Fibroblast of skin of back (primary cell): ENCODE results near the gene NUDT6.

Experiments used
- DNase-seq: peaks from one replicate; pipeline ENCODE4 v3.0.0-alpha.2; 2013

Gene NUDT6

GRCh38 chr4:122914292-122914904, 8.0 kb downstream of the NUDT6 start:
- peak; percentile 54 for DNase-seq

DNA sequence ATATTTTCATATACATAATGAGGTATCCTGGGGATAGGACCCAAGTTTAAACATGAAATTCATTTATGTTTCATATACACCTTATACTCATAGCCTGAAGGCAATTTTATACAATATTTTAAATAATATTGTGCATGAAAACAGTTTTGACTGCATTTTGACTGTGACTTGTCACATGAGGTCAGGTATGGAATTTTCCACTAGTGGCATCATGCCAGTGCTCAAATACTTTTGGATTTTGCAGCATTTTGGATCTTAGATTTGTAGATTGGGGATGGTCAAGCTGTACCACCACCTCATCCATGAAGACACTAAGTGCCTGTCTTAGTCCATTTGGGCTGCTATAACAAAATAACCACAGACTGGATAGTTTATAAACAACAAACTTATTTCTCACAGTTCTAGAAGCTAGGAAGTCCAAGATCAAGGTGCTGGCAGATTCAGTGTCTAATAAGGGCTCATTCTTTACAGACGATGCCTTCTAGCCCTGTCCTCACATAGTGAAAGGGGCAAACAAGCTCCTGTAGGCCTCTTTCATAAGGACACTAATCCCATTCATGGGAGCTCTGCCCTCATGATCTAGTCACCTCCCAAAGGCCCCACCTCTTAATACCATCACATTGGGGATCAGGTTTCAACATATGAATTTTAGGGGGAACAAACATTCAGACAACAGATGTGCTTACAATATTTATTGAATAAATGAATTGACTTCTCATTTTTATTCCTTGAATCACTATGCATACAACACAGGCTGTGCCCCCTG, 9.4 kb downstream of the NUDT6 start:
- DNase-seq, result no peak

- no peak for DNase-seq
Observed at GRCh38 chr4:122911588-122911987, 10.8 kb downstream of the NUDT6 start.

GRCh38 chr4:122909683-122910082, 12.7 kb downstream of the NUDT6 start:
- DNase-seq, result no peak

DNA sequence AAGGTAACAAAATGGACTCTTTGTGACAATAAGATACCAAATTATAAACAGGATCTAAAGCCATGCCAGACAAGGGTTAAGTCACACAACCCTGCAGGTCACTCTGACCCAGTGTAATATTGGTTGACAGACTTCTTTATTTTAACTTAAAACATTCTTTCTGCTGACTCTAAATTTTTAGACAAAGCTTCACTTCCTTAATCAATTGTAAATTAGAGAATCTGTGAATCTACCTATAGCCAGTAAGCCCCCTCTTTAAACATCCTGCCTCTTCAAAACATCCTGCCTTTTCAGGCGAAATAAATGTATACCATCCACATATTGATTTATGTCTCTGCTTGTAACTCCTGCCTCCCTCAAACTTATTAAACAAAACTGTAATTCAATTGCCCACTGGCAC, 14.2 kb downstream of the NUDT6 start:
- DNase-seq, result no peak

DNA sequence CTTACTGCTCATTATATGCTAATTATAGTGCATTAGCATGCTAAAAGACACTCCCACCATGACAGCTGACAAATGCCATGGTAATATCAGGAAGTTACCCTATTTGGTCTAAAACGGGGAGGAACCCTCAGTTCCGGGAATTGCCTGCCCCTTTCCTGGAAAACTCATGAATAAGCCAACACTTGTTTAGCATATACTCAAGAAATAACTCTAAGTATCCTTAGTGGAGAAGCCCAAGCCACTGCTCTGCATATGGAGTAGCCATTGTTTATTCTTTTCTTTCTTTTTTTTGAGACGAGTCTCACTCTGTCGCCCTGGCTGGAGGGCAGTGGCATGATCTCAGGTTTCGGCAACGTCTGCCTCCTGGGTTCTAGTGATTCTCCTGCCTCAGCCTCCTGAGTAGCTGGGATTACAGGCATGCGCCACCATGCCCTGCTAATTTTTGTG, 15.5 kb downstream of the NUDT6 start:
- DNase-seq, result no peak

DNA sequence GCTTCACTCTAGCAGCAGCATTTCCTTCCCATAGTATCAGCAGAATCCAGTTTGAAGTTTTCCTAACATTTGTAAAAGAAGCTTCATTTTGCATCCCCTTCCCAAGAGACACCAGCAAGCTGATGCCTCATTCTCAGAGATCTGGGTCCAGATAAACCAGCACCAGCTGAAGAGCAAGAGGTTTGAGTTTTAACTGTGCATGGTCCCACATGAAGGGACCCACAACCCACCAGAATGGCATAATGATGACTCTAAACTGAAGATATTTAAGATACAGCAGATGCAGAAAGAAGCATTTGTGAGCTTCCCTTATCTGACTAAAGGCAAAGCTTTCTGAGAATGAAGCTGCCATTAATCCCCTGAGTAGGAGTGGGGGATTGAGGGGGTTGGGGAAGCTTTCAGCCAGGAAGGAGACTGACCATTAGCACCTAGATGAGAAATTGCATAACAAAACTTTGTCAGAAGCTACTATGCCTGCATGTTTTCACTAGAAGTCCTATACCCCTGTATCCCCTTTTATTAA, 18.6 kb downstream of the NUDT6 start:
- DNase-seq, result no peak

DNA sequence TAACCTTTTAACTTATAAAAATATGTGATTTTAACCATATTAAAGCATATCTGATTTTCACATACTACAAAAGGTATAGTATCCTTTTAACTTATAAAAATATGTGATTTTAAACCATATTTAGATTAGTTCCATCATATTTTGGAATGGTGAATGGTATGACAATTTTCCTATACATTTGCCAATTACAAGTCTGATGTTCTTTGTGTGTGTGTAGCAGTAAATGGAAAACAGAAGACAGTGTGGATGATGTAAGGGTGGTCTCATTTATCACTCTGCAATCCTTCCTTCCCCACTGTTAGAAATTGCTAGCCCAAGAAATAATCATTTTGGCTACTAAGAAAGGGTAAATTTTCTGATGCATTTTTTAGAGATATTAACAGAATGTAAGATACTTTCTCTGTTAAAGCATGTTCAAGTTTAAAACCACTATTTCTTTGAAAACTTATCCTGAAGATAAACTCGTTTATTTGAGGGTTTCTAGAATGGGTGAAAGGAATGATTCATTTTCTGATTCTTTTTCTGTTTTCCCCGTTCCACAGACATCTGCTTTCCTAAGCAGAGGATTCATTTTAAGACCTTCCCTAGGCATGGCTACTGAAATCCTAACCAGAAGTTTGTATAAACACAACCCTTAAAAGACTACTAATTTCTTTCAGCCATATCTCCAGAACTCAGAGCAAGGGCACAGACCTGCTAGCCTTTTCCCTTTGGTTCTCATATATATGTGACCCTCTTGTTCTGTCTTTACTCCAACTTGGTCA, 21.0 kb downstream of the NUDT6 start:
- no peak for DNase-seq

DNA sequence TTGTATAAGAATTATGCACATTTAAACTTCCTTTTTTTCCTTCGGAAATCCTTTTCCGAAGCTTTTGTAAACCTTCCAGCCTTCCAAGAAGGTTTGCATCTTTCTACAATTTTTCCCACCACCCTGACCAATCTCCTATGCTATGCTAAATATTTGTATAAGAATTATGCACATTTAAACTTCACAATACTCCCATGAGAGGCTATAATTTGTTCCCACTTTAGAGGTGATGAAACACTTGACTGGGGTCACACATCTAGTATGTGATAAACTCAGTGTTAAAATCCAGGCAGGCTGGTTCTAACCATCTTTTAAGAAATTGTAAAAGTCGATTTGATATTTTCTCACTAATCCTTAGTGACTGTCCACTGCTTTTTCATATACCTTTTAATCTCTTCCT, 22.1 kb downstream of the NUDT6 start:
- peak; percentile 63 for DNase-seq

GRCh38 chr4:122899682-122900081, 22.7 kb downstream of the NUDT6 start:
- DNase-seq, result no peak

GRCh38 chr4:122898370-122899150, 23.8 kb downstream of the NUDT6 start:
- DNase-seq, result peak; percentile 98

GRCh38 chr4:122896270-122896669, 26.1 kb downstream of the NUDT6 start:
- no peak for DNase-seq

- peak; percentile 44 for DNase-seq
Observed at GRCh38 chr4:122895336-122895995, 26.9 kb downstream of the NUDT6 start.

- no peak for DNase-seq
Observed at GRCh38 chr4:122894827-122895226, 27.6 kb downstream of the NUDT6 start.

- peak; percentile 34 for DNase-seq
Observed at GRCh38 chr4:122890147-122890795, 32.1 kb downstream of the NUDT6 start.

DNA sequence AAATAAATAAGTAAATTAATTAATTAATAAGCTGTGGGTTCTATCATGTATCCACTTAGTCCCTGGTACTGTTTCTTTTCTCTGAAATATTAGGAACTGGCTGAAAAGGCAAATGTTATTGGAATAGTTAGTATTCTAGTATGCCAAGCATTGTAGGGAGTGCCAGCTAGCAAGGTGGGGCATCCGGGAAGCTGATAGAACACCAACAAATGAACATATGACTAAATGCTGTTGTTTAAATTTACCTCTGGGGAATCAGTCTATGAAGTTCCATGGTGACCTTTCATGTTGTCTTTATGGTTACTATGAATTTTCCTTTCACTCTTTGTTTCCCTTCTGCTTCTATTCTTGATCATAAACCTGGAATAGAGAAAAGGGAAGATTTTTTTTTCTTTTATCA, 32.7 kb downstream of the NUDT6 start:
- DNase-seq, result no peak

GRCh38 chr4:122884499-122884898, 37.9 kb downstream of the NUDT6 start:
- no peak for DNase-seq

- no peak for DNase-seq
Observed at GRCh38 chr4:122882857-122883735, 39.3 kb downstream of the NUDT6 start.

GRCh38 chr4:122879001-122879400, 43.4 kb downstream of the NUDT6 start:
- DNase-seq, result peak; percentile 28

GRCh38 chr4:122876456-122876855, 45.9 kb downstream of the NUDT6 start:
- DNase-seq, result peak; percentile 66
